ENCODE measurements around the gene RFC1.
"Not testable (repeated sequence)": the region's sequence is repeated elsewhere in the genome, so short reads cannot be mapped to it uniquely, and the experiment has no call there.

DNA sequence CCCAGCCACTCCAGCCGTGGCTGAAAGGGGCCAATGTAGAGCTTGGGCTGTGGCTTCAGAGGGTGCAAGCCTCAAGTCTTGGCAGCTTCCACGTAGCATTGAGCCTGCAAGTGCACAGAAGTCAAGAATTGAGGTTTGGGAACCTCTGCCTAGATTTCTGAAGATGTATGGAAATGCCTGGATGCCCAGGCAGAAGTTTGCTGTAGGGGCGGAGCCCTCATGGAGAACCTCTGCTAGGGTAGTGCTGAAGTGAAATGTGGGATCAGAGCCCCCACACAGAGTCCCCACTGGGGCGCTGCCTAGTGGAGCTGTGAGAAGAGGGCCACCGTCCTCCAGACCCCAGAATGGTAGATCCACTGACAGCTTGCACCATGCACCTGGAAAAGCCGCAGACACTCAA, 5.0 kb upstream of the RFC1 start:
- TF ChIP-seq, protein P1, sequence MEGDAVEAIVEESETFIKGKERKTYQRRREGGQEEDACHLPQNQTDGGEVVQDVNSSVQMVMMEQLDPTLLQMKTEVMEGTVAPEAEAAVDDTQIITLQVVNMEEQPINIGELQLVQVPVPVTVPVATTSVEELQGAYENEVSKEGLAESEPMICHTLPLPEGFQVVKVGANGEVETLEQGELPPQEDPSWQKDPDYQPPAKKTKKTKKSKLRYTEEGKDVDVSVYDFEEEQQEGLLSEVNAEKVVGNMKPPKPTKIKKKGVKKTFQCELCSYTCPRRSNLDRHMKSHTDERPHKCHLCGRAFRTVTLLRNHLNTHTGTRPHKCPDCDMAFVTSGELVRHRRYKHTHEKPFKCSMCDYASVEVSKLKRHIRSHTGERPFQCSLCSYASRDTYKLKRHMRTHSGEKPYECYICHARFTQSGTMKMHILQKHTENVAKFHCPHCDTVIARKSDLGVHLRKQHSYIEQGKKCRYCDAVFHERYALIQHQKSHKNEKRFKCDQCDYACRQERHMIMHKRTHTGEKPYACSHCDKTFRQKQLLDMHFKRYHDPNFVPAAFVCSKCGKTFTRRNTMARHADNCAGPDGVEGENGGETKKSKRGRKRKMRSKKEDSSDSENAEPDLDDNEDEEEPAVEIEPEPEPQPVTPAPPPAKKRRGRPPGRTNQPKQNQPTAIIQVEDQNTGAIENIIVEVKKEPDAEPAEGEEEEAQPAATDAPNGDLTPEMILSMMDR (IDR thresholded peaks at IDR 0.05): not testable (repeated sequence)
- not testable (repeated sequence) for TF ChIP-seq EP300 (IDR thresholded peaks at IDR 0.05; ENCODE audit: low read depth); POLR2A (IDR thresholded peaks at IDR 0.05); POLR2AphosphoS5 (IDR thresholded peaks at IDR 0.05)
